Heart left ventricle (tissue), 16 donors: ENCODE data around the gene FAM210A. TPM values are rescaled to one million over a fixed set of nuclear protein-coding genes. Genes with fewer than 3 reads are reported as not detected.

ENCODE experiments used
- ATAC-seq, 4 donors: fragments of 200-7000 bp; cut with Tn5 transposase; one replicate each; pipeline ENCODE4 v1.9.1; 2020 to 2022; ENCODE audit warnings: moderate library complexity in 4 of 4, mild to moderate bottlenecking in 3 of 4, moderate number of reproducible peaks in 1 of 4
- DNase-seq, 5 donors: peaks; one replicate each; pipeline ENCODE4 v3.0.0-alpha.2; 2020
- H3K27ac ChIP-seq, 12 donors: fragments of 200-600 bp; sonication (generic) in 4 of 12; one replicate each; pipeline versions ENCODE4 v1.5.0 to v1.8.0; 2016 to 2022; ENCODE audit warnings: mild to moderate bottlenecking in 2 of 12
- H3K27me3 ChIP-seq, 9 donors: fragments of 200-600 bp; sonication (generic) in 2 of 9; one replicate each; pipeline versions ENCODE4 v1.5.1 to v1.8.0; 2016 to 2022; ENCODE audit warnings: mild to moderate bottlenecking in 3 of 9
- H3K36me3 ChIP-seq, 9 donors: fragments of 200-600 bp; sonication (generic) in 2 of 9; one replicate each; pipeline versions ENCODE4 v1.5.0 to v1.8.0; 2018 to 2022; ENCODE audit warnings: mild to moderate bottlenecking in 2 of 9
- H3K4me1 ChIP-seq, 12 donors: fragments of 200-600 bp; sonication (generic) in 4 of 12; one replicate each; pipeline versions ENCODE4 v1.5.0 to v1.8.0; 2016 to 2022; ENCODE audit warnings: mild to moderate bottlenecking in 3 of 12
- H3K4me3 ChIP-seq, 12 donors: fragments of 200-600 bp; sonication (generic) in 4 of 12; one replicate each; pipeline versions ENCODE4 v1.5.0 to v1.8.0; 2017 to 2022; ENCODE audit warnings: mild to moderate bottlenecking in 9 of 12, moderate library complexity in 4 of 12
- H3K9me3 ChIP-seq, 12 donors: fragments of 200-600 bp; sonication (generic) in 4 of 12; one replicate each; pipeline versions ENCODE4 v1.5.0 to v1.8.0; 2016 to 2022; ENCODE audit warnings: mild to moderate bottlenecking in 1 of 12
- POLR2A ChIP-seq, 2 donors: fragments of 450-650 bp; IDR thresholded peaks; one replicate each; pipeline ENCODE4 v1.6.1; 2017; ENCODE audit warnings: antibody characterized with exemption in 2 of 2, mild to moderate bottlenecking in 2 of 2, moderate library complexity in 2 of 2
- WGBS, 4 donors: extraction: QIAGEN DNeasy Blood & Tissue Kit in 2 of 4; methylation state at CpG; one replicate each; pipeline versions ENCODE4 v1.1.5 to v1.1.7; 2013 to 2018; 5-methylcytosine and 5-hydroxymethylcytosine counted together
- intact Hi-C, 10 donors: fragments of 100-400 bp; cut with DNase I; formaldehyde crosslinking; loops; one replicate each; pipeline versions ENCODE4 v1.11.1 to v1.14.2; 2022
- polyA plus RNA-seq, 2 donors: library from polyadenylated mRNA; stranded (reverse); fragments of 200-250 nt; gene quantifications; one replicate each; pipeline ENCODE4 v1.2.3, GENCODE V29; 2013
- total RNA-seq, 9 donors: library from RNA; depleted of rRNA in 2 of 9; stranded (reverse); fragments of >200 nt in 2 of 9; fragmentation: NEBNext Ultra II Directional in 3 of 9; extraction: Animal tissue kit (Norgen Biotek cat#: 25700) in 3 of 9; gene quantifications; one replicate each; pipeline versions ENCODE4 v1.1.0 to v1.2.4, GENCODE V29; 2016 to 2023
- TF ChIP-seq, protein P1 (sequence below), 12 donors: fragments of 200-600 bp; sonication (generic) in 4 of 12; IDR thresholded peaks; one replicate each; pipeline versions ENCODE4 v1.5.0 to v1.8.0; 2018 to 2022; ENCODE audit warnings: antibody characterized with exemption in 12 of 12, mild to moderate bottlenecking in 5 of 12
- donor health status: ischemic (EF 13 %, LVEDD 7.1; RV severe dilation, severe dysfunction).
- donor health status: healthy with polysubstance abuse.
- donor health status: DM: no; HTN: yes; CAD: no.
- donor health status: DM: no; HTN: no; CAD: no.
- donor health status: ischemic (EF 25% LVEDD 6.9; RV normal size, moderate dysfunction).
- donor health status: ischemic (EF 25% LVEDD 5.7; RV mildly dilated, moderate dysfunction).
- donor health status: healthy.
- donor health status: DM: yes; HTN: yes; CAD: no.
- donor health status: ischemic (EF 35%, LVEDD 5.7; RV mildly dilated, moderate dysfunction).
- donor health status: nonischemic (EF 11% LVEDD 7.7; RV severe dilation, severe dysfunction).
- donor health status: DM: yes; HTN: yes; CAD: no.
- donor health status: PGD.
- donor health status: ischemic (EF 29% LVEDD 5.4; RV normal size, mild dysfunction).
- donor health status: nonischemic (EF 23%, LVEDD 6.1; RV moderate dilation, normal function).

The FAM210A gene
- total and polyA plus RNA-seq, 11 donors, result 14.0 to 66.4 (median 48.1) TPM

DNA sequence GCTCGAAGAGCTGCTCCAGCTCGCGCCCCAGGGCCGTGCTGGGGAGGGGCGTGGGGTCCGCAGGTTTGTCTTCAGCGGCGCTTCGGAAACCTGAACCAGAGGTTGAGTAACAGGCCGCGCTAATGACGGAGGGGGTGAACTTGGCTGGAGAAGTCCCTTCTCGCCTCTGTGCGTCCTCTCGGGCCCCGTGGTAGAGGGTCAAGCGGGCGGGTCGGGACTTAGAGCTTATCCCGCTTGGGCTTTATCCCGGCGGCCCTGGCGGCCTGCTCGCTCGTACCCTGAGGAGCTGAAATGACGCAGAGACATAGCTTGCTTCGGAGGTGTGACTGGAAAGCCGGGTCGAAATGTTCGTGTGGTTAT is 594 bp upstream of the FAM210A start:
- peak overlapping the region; percentile 84 to 99 (median 91) for H3K27ac ChIP-seq
- intact Hi-C loops, result loop anchor here in 9 of 10 donors (2.0 to 10.0 kb wide), 12 partner anchors 40 to 732 kb away; partner anchors contain the start of genes LDLRAD4 (in 6 of the 9) and CEP192 (in 1 of the 9)
- 0 to 1% (median 1%) methylated on average over 27 to 30 of the region's 30 CpGs for WGBS, 4 donors
- H3K4me3 ChIP-seq, result peak overlapping the region; percentile 72 to 97 (median 86)
- H3K9me3 ChIP-seq, result no peaks in the 10 kb centered on the region
- peak; percentile 33 to 60 (median 40) for ATAC-seq
- no peak for DNase-seq
- H3K27me3 ChIP-seq, result no peaks in the 10 kb centered on the region
- TF ChIP-seq POLR2A (IDR thresholded peaks at IDR 0.05), result no peak
- TF ChIP-seq, protein P1, sequence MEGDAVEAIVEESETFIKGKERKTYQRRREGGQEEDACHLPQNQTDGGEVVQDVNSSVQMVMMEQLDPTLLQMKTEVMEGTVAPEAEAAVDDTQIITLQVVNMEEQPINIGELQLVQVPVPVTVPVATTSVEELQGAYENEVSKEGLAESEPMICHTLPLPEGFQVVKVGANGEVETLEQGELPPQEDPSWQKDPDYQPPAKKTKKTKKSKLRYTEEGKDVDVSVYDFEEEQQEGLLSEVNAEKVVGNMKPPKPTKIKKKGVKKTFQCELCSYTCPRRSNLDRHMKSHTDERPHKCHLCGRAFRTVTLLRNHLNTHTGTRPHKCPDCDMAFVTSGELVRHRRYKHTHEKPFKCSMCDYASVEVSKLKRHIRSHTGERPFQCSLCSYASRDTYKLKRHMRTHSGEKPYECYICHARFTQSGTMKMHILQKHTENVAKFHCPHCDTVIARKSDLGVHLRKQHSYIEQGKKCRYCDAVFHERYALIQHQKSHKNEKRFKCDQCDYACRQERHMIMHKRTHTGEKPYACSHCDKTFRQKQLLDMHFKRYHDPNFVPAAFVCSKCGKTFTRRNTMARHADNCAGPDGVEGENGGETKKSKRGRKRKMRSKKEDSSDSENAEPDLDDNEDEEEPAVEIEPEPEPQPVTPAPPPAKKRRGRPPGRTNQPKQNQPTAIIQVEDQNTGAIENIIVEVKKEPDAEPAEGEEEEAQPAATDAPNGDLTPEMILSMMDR (IDR thresholded peaks at IDR 0.05), result no peak
- H3K4me1 ChIP-seq, result peaks cover 0 to 50% (median 24%) of the 10 kb centered on the region in 12 donors
- peaks cover 0 to 11% (median 0%) of the 10 kb centered on the region in 9 donors for H3K36me3 ChIP-seq

DNA sequence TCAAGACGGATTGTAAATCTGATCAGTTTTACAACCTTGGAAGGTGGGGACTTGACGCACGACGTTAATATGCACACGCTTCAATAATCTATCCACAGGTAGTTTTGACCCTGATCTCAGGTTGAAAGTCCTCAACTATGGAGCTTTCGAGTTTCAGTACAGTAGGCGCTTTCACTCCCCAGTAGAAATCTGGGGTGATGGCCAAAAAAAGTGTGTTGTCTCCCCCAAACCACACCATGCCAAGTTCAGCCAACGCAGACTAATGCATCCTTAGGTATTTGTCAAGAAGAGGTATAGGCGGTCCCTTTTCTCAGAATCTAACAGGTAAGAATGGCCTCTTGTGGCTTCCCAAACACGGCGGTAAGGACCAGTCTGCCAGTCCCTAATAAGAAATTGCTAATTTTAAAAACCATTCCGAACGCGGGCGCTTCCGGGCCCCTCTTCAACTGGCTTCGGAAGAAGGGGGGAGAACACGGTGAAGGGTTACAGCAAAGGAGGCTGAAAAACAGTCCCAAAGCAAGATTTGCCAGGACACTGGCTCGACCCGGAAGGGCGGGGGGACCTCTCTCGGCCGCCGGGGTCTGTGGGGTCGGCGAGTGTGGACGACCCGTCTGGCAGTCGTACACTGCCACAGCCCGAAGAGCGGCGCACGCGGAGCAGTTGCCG is 659 bp downstream of the FAM210A start:
- intact Hi-C loops, result loop anchor here in 9 of 10 donors (2.0 to 10.0 kb wide), 12 partner anchors 39 to 731 kb away; partner anchors contain the start of genes LDLRAD4 (in 6 of the 9) and CEP192 (in 1 of the 9)

DNA sequence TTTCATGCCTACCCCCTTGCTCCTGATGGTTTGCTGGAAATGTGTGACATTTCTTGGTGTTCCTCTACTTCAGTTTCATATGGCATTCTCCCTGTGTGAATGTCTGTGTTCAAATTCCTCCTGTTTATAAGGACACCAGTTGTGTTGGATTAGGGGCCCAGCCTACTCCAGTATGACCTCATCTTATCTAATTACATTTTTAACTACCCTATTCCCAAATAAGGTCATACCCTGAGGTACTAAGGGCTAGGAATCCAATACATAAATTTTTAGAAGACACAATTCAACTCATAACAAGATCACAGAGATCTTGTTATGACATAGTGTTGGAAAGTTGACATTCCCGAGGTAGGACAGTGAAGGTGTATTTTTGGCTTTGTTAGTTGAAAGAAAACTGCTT is 5.5 kb downstream of the FAM210A start:
- ATAC-seq (no peak), DNase-seq (no peak)
- Histone ChIP-seq H3K4me1 (peaks cover 0 to 42% (median 18%) of the 10 kb centered on the region in 12 donors), H3K27ac (no peak overlapping the region), H3K27me3 (no peaks in the 10 kb centered on the region), H3K36me3 (peaks cover 0 to 8% (median 0%) of the 10 kb centered on the region in 9 donors), H3K9me3 (peaks cover 0 to 11% (median 0%) of the 10 kb centered on the region in 12 donors), H3K4me3 (no peak overlapping the region)
- 85 to 92% (median 86%) methylated on average over 1 of the region's 1 CpG for WGBS, 4 donors
- intact Hi-C loops, result loop anchor here in 9 of 10 donors (10.0 kb wide), 7 partner anchors 74 to 726 kb away; partner anchors contain the start of genes LDLRAD4 (in 5 of the 9) and CEP192 (in 1 of the 9)
- TF ChIP-seq, protein P1 (IDR thresholded peaks at IDR 0.05), result no peak
- TF ChIP-seq POLR2A (IDR thresholded peaks at IDR 0.05), result no peak

More for the DNA sequence above, 659 bp downstream of the FAM210A start:
- DNase-seq, result no peak
- Histone ChIP-seq H3K4me1 (peaks cover 0 to 50% (median 24%) of the 10 kb centered on the region in 12 donors), H3K27me3 (no peaks in the 10 kb centered on the region), H3K4me3 (peak overlapping the region; percentile 72 to 97 (median 86)), H3K27ac (peak overlapping the region; percentile 84 to 99 (median 91)), H3K9me3 (no peaks in the 10 kb centered on the region), H3K36me3 (peaks cover 0 to 8% (median 0%) of the 10 kb centered on the region in 9 donors)
- no peak for ATAC-seq
- 2 to 7% (median 5%) methylated on average over 31 to 35 of the region's 35 CpGs for WGBS, 4 donors
- TF ChIP-seq POLR2A (IDR thresholded peaks at IDR 0.05), result no peak
- TF ChIP-seq, protein P1 (IDR thresholded peaks at IDR 0.05), result no peak

DNA sequence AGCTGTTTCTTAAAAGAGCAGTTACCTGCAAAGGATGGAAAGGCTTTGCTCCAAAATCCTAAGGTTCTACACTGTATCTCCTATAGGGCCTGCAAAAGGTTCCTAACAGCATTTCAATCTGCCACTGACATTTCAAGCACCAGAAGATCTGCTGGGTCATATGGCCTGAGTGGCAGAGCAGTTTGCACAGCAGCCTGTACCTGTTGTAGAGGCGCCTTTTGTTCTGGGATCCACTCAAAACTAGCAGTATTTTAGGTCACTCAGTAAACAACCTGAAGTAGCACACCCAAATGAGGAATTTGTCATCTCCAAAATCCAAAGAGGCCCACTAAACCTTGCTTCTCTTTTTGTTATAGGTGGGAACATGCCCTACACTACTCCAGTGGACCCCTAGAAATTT is 6.2 kb downstream of the FAM210A start:
- peaks cover 0 to 11% (median 0%) of the 10 kb centered on the region in 12 donors for H3K9me3 ChIP-seq
- no peaks in the 10 kb centered on the region for H3K27me3 ChIP-seq
- ATAC-seq, result no peak
- TF ChIP-seq POLR2A (IDR thresholded peaks at IDR 0.05), result no peak
- TF ChIP-seq, protein P1 (IDR thresholded peaks at IDR 0.05), result no peak
- H3K36me3 ChIP-seq, result peaks cover 0 to 8% (median 0%) of the 10 kb centered on the region in 9 donors
- no peak for DNase-seq
- H3K4me1 ChIP-seq, result peaks cover 0 to 40% (median 15%) of the 10 kb centered on the region in 12 donors
- H3K4me3 ChIP-seq, result no peak overlapping the region
- intact Hi-C loops, result loop anchor here in 9 of 10 donors (10.0 kb wide), 7 partner anchors 75 to 725 kb away; partner anchors contain the start of genes LDLRAD4 (in 5 of the 9) and CEP192 (in 1 of the 9)
- no peak overlapping the region for H3K27ac ChIP-seq
- 85 to 100% (median 97%) methylated on average over 1 of the region's 1 CpG for WGBS, 4 donors
